Neural cell (in vitro differentiated cells): ENCODE measurements around the gene BTNL8. TPM values are rescaled to one million over a fixed set of nuclear protein-coding genes. Genes with fewer than 3 reads are reported as not detected.

Experiments
- H2AFZ ChIP-seq: fragments of 200-600, 300-800 bp; sonication (generic), shearing (Covaris generic); 2 replicates; pipeline ENCODE4 v1.6.0; 2014; ENCODE audit warnings: low read depth, mild to moderate bottlenecking, antibody characterized with exemption, low read length, moderate library complexity
- H3F3A ChIP-seq: fragments of 200-600 bp; shearing (Covaris generic); 2 replicates; pipeline ENCODE4 v1.6.1; 2016; ENCODE audit warnings: mild to moderate bottlenecking, moderate library complexity, mixed read lengths, antibody characterized with exemption, low read length; ENCODE audit not compliant: insufficient read depth, poor library complexity, severe bottlenecking
- H3K27ac ChIP-seq: fragments of 200-600, 300-800 bp; sonication (generic), shearing (Covaris generic); 2 replicates; pipeline ENCODE4 v1.5.1; 2014; ENCODE audit warnings: mild to moderate bottlenecking, low read length, moderate library complexity
- H3K27me3 ChIP-seq: fragments of 300-800, 200-600 bp; sonication (generic), shearing (Covaris generic); 2 replicates; pipeline ENCODE4 v1.6.0; 2014; ENCODE audit warnings: mild to moderate bottlenecking, low read depth, low read length, moderate library complexity; ENCODE audit not compliant: insufficient read depth
- H3K36me3 ChIP-seq: fragments of 300-800, 200-600 bp; sonication (generic), shearing (Covaris generic); 2 replicates; pipeline ENCODE4 v1.5.1; 2014; ENCODE audit warnings: mild to moderate bottlenecking, antibody characterized with exemption, low read length, moderate library complexity; ENCODE audit not compliant: insufficient read depth
- H3K4me2 ChIP-seq: fragments of 300-800, 200-600 bp; sonication (generic), shearing (Covaris generic); 2 replicates; pipeline ENCODE4 v1.6.0; 2014; ENCODE audit warnings: mild to moderate bottlenecking, low read length
- H3K4me3 ChIP-seq: fragments of 300-800, 200-600 bp; sonication (generic), shearing (Covaris generic); 2 replicates; pipeline ENCODE4 v1.5.1; 2014; ENCODE audit warnings: mild to moderate bottlenecking, low read length, moderate library complexity
- H3K79me2 ChIP-seq: fragments of 200-600 bp; shearing (Covaris generic); replicated peaks from 2 replicates; pipeline ENCODE4 v1.6.0; 2014; ENCODE audit warnings: mild to moderate bottlenecking, low read length, moderate library complexity; ENCODE audit not compliant: insufficient read depth
- H3K9ac ChIP-seq: fragments of 300-800, 200-600 bp; sonication (generic), shearing (Covaris generic); 2 replicates; pipeline ENCODE4 v1.6.1; 2016; ENCODE audit warnings: mild to moderate bottlenecking, low read length, mixed read lengths
- H3K9me2 ChIP-seq: fragments of 200-600 bp; shearing (Covaris generic); 2 replicates; pipeline ENCODE4 v1.6.1; 2016; ENCODE audit warnings: mild to moderate bottlenecking, low read length, mixed read lengths; ENCODE audit not compliant: insufficient read depth
- H3K9me3 ChIP-seq: fragments of 200-600, 300-800 bp; sonication (generic), shearing (Covaris generic); 2 replicates; pipeline ENCODE4 v1.6.1; 2016; ENCODE audit warnings: mild to moderate bottlenecking, mixed run types, low read length, moderate library complexity, mixed read lengths
- H4K20me1 ChIP-seq: fragments of 200-600 bp; shearing (Covaris generic); 2 replicates; pipeline ENCODE4 v1.6.1; 2016; ENCODE audit warnings: mild to moderate bottlenecking, mixed run types; ENCODE audit not compliant: insufficient read depth
- EP300 ChIP-seq: fragments of 450-650 bp; conservative IDR thresholded peaks from 2 replicates; pipeline ENCODE4 v1.6.1; 2014; ENCODE audit warnings: antibody characterized with exemption, mild to moderate bottlenecking, moderate library complexity; ENCODE audit not compliant: poor library complexity, severe bottlenecking
- EZH2 ChIP-seq: fragments of 200-600, 300-800 bp; shearing (Covaris generic), sonication (generic); IDR thresholded peaks from 2 replicates; pipeline ENCODE4 v1.6.1; 2014; ENCODE audit warnings: antibody characterized with exemption, low read length, borderline replicate concordance, mild to moderate bottlenecking; ENCODE audit not compliant: insufficient read depth, poor library complexity, severe bottlenecking
- MXI1 ChIP-seq: fragments of 450-650 bp; conservative IDR thresholded peaks from 2 replicates; pipeline ENCODE4 v1.6.1; 2014; ENCODE audit warnings: antibody characterized with exemption, mild to moderate bottlenecking; ENCODE audit not compliant: poor library complexity, severe bottlenecking
- POLR2AphosphoS5 ChIP-seq: IDR thresholded peaks from 2 replicates; pipeline ENCODE4 v1.6.1; 2012
- RAD21 ChIP-seq: fragments of 450-650 bp; conservative IDR thresholded peaks from 2 replicates; pipeline ENCODE4 v1.6.1; 2014; ENCODE audit warnings: antibody characterized with exemption, mild to moderate bottlenecking, moderate library complexity
- SMC3 ChIP-seq: fragments of 450-650 bp; conservative IDR thresholded peaks from 2 replicates; pipeline ENCODE4 v1.6.1; 2014; ENCODE audit warnings: antibody characterized with exemption, mild to moderate bottlenecking, moderate library complexity; ENCODE audit not compliant: poor library complexity
- TAF1 ChIP-seq: IDR thresholded peaks from 2 replicates; pipeline ENCODE4 v1.6.1; 2012; ENCODE audit warnings: low read depth
- polyA plus RNA-seq: library from polyadenylated mRNA; depleted of rRNA; stranded (reverse); fragments of >200 nt; gene quantifications from 2 replicates; pipeline ENCODE4 v1.2.3, GENCODE V29; 2014
- TF ChIP-seq, protein P1 (sequence below): fragments of 450-650 bp; IDR thresholded peaks from 2 replicates; pipeline ENCODE4 v1.5.1; 2014; ENCODE audit warnings: antibody characterized with exemption, mild to moderate bottlenecking, moderate library complexity; ENCODE audit not compliant: poor library complexity, severe bottlenecking
- TF ChIP-seq, protein P2 (sequence below): IDR thresholded peaks from 2 replicates; pipeline ENCODE4 v1.6.1; 2012; ENCODE audit warnings: borderline replicate concordance

Gene BTNL8
- polyA plus RNA-seq, 1 donor from 2014 or later: not detected

DNA sequence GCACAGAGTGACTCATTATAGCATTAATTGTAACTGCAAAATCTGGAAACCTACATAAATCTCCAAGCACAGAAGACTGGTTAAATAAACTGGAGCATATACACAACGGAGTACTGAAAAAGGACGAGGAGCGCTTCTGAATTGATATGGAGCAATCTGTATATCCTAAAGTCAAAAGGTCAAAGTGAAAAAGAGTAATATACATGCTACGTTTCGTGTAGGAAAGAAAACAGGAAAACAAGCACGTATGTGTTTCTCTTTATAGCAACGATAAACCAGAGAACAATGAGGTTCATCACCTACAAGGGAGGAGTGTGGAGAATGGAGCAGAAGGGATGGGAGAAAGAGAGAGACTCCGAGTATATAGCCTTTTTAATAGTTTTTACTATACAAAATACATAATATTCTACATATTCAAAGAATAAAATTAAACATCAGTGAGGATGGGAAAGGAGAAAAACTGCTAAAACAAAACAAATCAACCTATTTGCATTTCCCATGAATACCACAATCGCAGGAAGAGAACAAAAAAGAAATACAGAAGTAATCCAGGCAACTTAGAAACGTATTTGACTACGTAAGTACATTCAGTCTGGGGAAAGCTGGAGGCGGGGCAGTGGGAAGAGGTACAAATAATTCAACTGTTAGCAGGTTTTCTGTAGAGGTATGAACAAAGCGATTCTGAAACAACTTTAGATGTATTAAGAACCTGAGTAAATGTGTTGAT is 45.7 kb upstream of the BTNL8 start:
- peaks cover 42% of the 10 kb centered on the region for H3K36me3 ChIP-seq
- H3K4me3 ChIP-seq: no peak overlapping the region
- H3K27me3 ChIP-seq: no peaks in the 10 kb centered on the region
- no peaks in the 10 kb centered on the region for H3F3A ChIP-seq
- peaks cover 3% of the 10 kb centered on the region for H3K79me2 ChIP-seq
- no peak overlapping the region for H3K4me2 ChIP-seq
- H3K9me2 ChIP-seq: no peaks in the 10 kb centered on the region
- peaks cover 11% of the 10 kb centered on the region for H3K9me3 ChIP-seq
- no peak for TF ChIP-seq MXI1
- no peak for TF ChIP-seq EZH2
- no peak for TF ChIP-seq RAD21
- TF ChIP-seq, protein P1, sequence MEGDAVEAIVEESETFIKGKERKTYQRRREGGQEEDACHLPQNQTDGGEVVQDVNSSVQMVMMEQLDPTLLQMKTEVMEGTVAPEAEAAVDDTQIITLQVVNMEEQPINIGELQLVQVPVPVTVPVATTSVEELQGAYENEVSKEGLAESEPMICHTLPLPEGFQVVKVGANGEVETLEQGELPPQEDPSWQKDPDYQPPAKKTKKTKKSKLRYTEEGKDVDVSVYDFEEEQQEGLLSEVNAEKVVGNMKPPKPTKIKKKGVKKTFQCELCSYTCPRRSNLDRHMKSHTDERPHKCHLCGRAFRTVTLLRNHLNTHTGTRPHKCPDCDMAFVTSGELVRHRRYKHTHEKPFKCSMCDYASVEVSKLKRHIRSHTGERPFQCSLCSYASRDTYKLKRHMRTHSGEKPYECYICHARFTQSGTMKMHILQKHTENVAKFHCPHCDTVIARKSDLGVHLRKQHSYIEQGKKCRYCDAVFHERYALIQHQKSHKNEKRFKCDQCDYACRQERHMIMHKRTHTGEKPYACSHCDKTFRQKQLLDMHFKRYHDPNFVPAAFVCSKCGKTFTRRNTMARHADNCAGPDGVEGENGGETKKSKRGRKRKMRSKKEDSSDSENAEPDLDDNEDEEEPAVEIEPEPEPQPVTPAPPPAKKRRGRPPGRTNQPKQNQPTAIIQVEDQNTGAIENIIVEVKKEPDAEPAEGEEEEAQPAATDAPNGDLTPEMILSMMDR: no peak
- no peak for TF ChIP-seq SMC3
- no peak for TF ChIP-seq POLR2AphosphoS5
- no peak for TF ChIP-seq EP300
- TF ChIP-seq, protein P2, sequence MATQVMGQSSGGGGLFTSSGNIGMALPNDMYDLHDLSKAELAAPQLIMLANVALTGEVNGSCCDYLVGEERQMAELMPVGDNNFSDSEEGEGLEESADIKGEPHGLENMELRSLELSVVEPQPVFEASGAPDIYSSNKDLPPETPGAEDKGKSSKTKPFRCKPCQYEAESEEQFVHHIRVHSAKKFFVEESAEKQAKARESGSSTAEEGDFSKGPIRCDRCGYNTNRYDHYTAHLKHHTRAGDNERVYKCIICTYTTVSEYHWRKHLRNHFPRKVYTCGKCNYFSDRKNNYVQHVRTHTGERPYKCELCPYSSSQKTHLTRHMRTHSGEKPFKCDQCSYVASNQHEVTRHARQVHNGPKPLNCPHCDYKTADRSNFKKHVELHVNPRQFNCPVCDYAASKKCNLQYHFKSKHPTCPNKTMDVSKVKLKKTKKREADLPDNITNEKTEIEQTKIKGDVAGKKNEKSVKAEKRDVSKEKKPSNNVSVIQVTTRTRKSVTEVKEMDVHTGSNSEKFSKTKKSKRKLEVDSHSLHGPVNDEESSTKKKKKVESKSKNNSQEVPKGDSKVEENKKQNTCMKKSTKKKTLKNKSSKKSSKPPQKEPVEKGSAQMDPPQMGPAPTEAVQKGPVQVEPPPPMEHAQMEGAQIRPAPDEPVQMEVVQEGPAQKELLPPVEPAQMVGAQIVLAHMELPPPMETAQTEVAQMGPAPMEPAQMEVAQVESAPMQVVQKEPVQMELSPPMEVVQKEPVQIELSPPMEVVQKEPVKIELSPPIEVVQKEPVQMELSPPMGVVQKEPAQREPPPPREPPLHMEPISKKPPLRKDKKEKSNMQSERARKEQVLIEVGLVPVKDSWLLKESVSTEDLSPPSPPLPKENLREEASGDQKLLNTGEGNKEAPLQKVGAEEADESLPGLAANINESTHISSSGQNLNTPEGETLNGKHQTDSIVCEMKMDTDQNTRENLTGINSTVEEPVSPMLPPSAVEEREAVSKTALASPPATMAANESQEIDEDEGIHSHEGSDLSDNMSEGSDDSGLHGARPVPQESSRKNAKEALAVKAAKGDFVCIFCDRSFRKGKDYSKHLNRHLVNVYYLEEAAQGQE: no peak
- no peak for TF ChIP-seq TAF1
- H3K27ac ChIP-seq: no peak overlapping the region
- H2AFZ ChIP-seq: no peak overlapping the region
- H3K9ac ChIP-seq: no peak overlapping the region
- no peaks in the 10 kb centered on the region for H4K20me1 ChIP-seq

DNA sequence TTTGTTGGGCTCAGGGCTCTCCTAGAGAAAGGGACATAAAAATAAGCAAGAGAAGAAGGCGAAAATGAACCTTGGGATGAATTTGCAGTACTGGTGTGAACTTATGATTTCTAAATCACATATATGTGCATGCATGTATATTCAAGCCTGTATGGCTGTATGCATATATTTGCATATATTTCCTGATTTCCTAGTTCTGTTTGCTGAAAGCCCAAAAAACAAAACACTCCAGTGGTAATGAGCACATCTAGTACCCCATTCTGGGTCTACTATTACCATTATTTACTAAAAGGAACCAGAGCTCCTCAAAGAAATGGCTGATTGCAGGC is 45.1 kb upstream of the BTNL8 start:
- H3K9me3 ChIP-seq: peaks cover 11% of the 10 kb centered on the region
- H3K27ac ChIP-seq: no peak overlapping the region
- H3K4me2 ChIP-seq: no peak overlapping the region
- peaks cover 42% of the 10 kb centered on the region for H3K36me3 ChIP-seq
- no peaks in the 10 kb centered on the region for H4K20me1 ChIP-seq
- no peaks in the 10 kb centered on the region for H3F3A ChIP-seq
- no peaks in the 10 kb centered on the region for H3K9me2 ChIP-seq
- peaks cover 3% of the 10 kb centered on the region for H3K79me2 ChIP-seq
- no peak overlapping the region for H2AFZ ChIP-seq
- TF ChIP-seq TAF1 (no peak), EZH2 (no peak), MXI1 (no peak), SMC3 (no peak), EP300 (no peak), RAD21 (no peak), POLR2AphosphoS5 (no peak)
- TF ChIP-seq, protein P2: no peak
- TF ChIP-seq, protein P1: no peak
- H3K4me3 ChIP-seq: no peak overlapping the region
- H3K27me3 ChIP-seq: no peaks in the 10 kb centered on the region
- no peak overlapping the region for H3K9ac ChIP-seq
